Uterus (tissue), 4 donors: Measurements from ENCODE around the gene TMCO1. TPM values are rescaled to one million over a fixed set of nuclear protein-coding genes. Genes with fewer than 3 reads are reported as not detected.
"Not testable (repeated sequence)": the region's sequence is repeated elsewhere in the genome, so short reads cannot be mapped to it uniquely, and the experiment has no call there.

Source experiments
- DNase-seq, 2 donors: peaks; one replicate each; pipeline ENCODE4 v3.0.0-alpha.2; 2019 to 2020
- H3K27ac ChIP-seq, 2 donors: fragments of 200-600 bp; sonication (generic); 1 replicate in 1 of 2; 2 replicates in 1 of 2; pipeline ENCODE4 v1.5.1; 2016 to 2018
- H3K27me3 ChIP-seq, 2 donors: fragments of 200-600 bp; sonication (generic); one replicate each; pipeline ENCODE4 v1.5.1; 2018 to 2019; ENCODE audit warnings: control low read depth in 1 of 2
- H3K36me3 ChIP-seq, 2 donors: fragments of 200-600 bp; sonication (generic); one replicate each; pipeline ENCODE4 v1.5.1; 2019; ENCODE audit warnings: control low read depth in 1 of 2
- H3K4me1 ChIP-seq, 2 donors: fragments of 200-600 bp; sonication (generic); one replicate each; pipeline ENCODE4 v1.5.1; 2018 to 2019; ENCODE audit warnings: control low read depth in 1 of 2
- H3K4me3 ChIP-seq, 2 donors: fragments of 200-600 bp; sonication (generic); 1 replicate in 1 of 2; 2 replicates in 1 of 2; pipeline ENCODE4 v1.5.1; 2018 to 2019; ENCODE audit warnings: mild to moderate bottlenecking in 1 of 2
- H3K9me3 ChIP-seq, 2 donors: fragments of 200-600 bp; sonication (generic); one replicate each; pipeline ENCODE4 v1.5.1; 2019; ENCODE audit warnings: control low read depth in 1 of 2
- CTCF ChIP-seq, 4 experiments: fragments of 200-600 bp in 2 of 4; fragments of 450-650 bp in 2 of 4; sonication (generic) in 2 of 4; IDR thresholded peaks; one replicate each; pipeline ENCODE4 v1.5.1; 2016 to 2019; ENCODE audit warnings: antibody characterized with exemption in 4 of 4, mild to moderate bottlenecking in 2 of 4, moderate library complexity in 1 of 4
- POLR2A ChIP-seq, 2 donors: fragments of 450-650 bp; IDR thresholded peaks; one replicate each; pipeline ENCODE4 v1.6.1; 2016; ENCODE audit warnings: antibody characterized with exemption in 2 of 2, mild to moderate bottlenecking in 1 of 2, moderate library complexity in 1 of 2
- intact Hi-C: fragments of 100-400 bp; cut with DNase I; formaldehyde crosslinking; loops from one replicate; pipeline ENCODE4 v1.15.1; 2023; ENCODE audit warnings: low total_unique reads
- total RNA-seq, 4 donors: library from RNA; depleted of rRNA in 3 of 4; stranded (reverse); fragments of >200 nt in 3 of 4; gene quantifications; one replicate each; pipeline versions ENCODE4 v1.1.0 to v1.2.4, GENCODE V29; 2014 to 2023
- donor health status: DM: yes; HTN: yes; CAD: no.

The TMCO1 gene
- total RNA-seq, 4 donors from 2014 or later: 36.2 to 87.1 (median 54.8) TPM

GRCh38 chr1:165686121-165686970, 82.3 kb downstream of the TMCO1 start:
- Histone ChIP-seq H3K27ac (no peak overlapping the region), H3K9me3 (no peaks in the 10 kb centered on the region), H3K4me3 (no peak overlapping the region), H3K27me3 (no peaks in the 10 kb centered on the region), H3K36me3 (no peaks in the 10 kb centered on the region), H3K4me1 (no peaks in the 10 kb centered on the region)
- TF ChIP-seq POLR2A (IDR thresholded peaks at IDR 0.05): no peak
- no peak for TF ChIP-seq CTCF (IDR thresholded peaks at IDR 0.05)
- intact Hi-C loops: no loop called here
- DNase-seq: no peak

GRCh38 chr1:165683848-165684485, 84.7 kb downstream of the TMCO1 start:
- DNase-seq: no peak
- no peaks in the 10 kb centered on the region for H3K4me1 ChIP-seq
- H3K27me3 ChIP-seq: no peaks in the 10 kb centered on the region
- TF ChIP-seq CTCF (IDR thresholded peaks at IDR 0.05) (no peak), POLR2A (IDR thresholded peaks at IDR 0.05) (no peak)
- intact Hi-C loops: no loop called here
- no peak overlapping the region for H3K27ac ChIP-seq
- H3K9me3 ChIP-seq: no peaks in the 10 kb centered on the region
- no peak overlapping the region for H3K4me3 ChIP-seq
- no peaks in the 10 kb centered on the region for H3K36me3 ChIP-seq

GRCh38 chr1:165680773-165681172, 87.9 kb downstream of the TMCO1 start:
- H3K27ac ChIP-seq, H3K4me1 ChIP-seq, H3K36me3 ChIP-seq, intact Hi-C loops, H3K9me3 ChIP-seq, H3K27me3 ChIP-seq, DNase-seq, H3K4me3 ChIP-seq: not testable (repeated sequence)

GRCh38 chr1:165680303-165680702, 88.4 kb downstream of the TMCO1 start:
- H3K4me1 ChIP-seq: no peaks in the 10 kb centered on the region
- H3K27ac ChIP-seq: no peak overlapping the region
- H3K4me3 ChIP-seq: no peak overlapping the region
- H3K9me3 ChIP-seq: no peaks in the 10 kb centered on the region
- intact Hi-C loops: no loop called here
- no peak for DNase-seq
- H3K36me3 ChIP-seq: peaks cover 0 to 3% of the 10 kb centered on the region in 2 donors
- TF ChIP-seq POLR2A (IDR thresholded peaks at IDR 0.05) (no peak), CTCF (IDR thresholded peaks at IDR 0.05) (no peak)
- no peaks in the 10 kb centered on the region for H3K27me3 ChIP-seq

- peaks cover 0 to 3% of the 10 kb centered on the region in 2 donors for H3K36me3 ChIP-seq
These were observed 89.2 kb downstream of the TMCO1 start for GRCh38 chr1:165679282-165680036.

More at GRCh38 chr1:165679282-165680036, 89.2 kb downstream of the TMCO1 start:
- Histone ChIP-seq H3K4me3 (no peak overlapping the region), H3K27ac (no peak overlapping the region), H3K9me3 (no peaks in the 10 kb centered on the region), H3K27me3 (no peaks in the 10 kb centered on the region), H3K4me1 (no peaks in the 10 kb centered on the region)
- DNase-seq: no peak
- intact Hi-C loops: no loop called here
- no peak for TF ChIP-seq CTCF (IDR thresholded peaks at IDR 0.05)
- no peak for TF ChIP-seq POLR2A (IDR thresholded peaks at IDR 0.05)
